CD4-positive, alpha-beta T cell treated with Interferon gamma for 1 hour (primary cell): ENCODE results near the gene ACTL7A.
A peak's percentile ranks its signal among the peaks of the same experiment; 100 is the strongest.
"Not testable (repeated sequence)": the region's sequence is repeated elsewhere in the genome, so short reads cannot be mapped to it uniquely, and the experiment has no call there.

Experiments
- DNase-seq: peaks from one replicate; pipeline ENCODE4 v3.0.0-alpha.2; 2020

ACTL7A gene, protein sequence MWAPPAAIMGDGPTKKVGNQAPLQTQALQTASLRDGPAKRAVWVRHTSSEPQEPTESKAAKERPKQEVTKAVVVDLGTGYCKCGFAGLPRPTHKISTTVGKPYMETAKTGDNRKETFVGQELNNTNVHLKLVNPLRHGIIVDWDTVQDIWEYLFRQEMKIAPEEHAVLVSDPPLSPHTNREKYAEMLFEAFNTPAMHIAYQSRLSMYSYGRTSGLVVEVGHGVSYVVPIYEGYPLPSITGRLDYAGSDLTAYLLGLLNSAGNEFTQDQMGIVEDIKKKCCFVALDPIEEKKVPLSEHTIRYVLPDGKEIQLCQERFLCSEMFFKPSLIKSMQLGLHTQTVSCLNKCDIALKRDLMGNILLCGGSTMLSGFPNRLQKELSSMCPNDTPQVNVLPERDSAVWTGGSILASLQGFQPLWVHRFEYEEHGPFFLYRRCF

DNA sequence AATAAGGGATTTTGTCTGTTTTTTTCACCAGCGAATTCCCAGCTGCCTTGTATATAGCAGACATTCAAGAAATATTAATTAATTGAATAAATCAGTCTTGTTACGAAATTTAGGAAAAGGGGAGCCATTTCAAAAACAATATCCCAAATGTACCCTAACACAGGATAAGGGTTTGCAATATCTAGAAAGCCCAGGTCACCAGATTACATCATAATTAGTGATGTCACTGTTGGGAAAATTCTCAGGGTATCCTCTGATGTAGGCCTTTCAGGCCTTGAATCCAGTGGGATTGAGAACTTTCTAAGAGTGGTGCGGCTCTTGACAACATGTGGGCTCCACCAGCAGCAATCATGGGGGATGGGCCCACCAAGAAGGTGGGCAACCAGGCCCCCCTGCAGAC lies at the start of gene ACTL7A:
Gene ACTL7A, plus strand, starts transcription at position 270 of the 400 bp plus-strand sequence. Its CDS starts 57 bp downstream, at position 327.
- DNase-seq, result no peak

DNA sequence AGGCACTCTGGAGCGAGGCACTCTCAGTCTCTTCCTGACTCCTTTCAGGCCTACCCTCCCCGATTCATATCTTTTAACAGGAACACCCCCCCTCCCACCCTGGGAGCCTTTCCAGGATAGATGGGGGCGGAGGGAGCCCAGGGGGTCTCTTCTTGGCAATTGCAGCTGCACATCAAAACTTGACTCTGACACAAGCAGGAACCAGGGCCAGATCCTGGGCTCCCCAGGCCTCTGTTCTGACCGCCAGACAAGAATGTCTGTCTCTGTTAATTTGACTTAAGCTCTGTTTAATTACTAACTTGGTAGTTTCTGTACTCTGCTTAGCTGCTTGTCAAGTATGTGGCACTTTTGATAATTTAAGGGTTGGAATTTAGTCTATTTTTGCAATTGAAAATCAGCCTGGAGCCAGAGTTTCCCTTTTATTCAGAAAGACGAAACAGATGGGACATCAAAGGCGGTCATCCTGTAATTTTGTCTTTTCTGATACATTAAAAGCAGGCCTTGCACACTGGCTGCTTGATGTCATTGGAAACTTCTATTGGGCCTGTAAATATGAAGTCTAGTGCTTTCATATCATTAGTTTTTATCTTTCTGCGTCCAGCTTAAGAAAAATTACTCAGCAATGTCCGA lies 49.6 kb upstream of the ACTL7A start:
- DNase-seq, result no peak

DNA sequence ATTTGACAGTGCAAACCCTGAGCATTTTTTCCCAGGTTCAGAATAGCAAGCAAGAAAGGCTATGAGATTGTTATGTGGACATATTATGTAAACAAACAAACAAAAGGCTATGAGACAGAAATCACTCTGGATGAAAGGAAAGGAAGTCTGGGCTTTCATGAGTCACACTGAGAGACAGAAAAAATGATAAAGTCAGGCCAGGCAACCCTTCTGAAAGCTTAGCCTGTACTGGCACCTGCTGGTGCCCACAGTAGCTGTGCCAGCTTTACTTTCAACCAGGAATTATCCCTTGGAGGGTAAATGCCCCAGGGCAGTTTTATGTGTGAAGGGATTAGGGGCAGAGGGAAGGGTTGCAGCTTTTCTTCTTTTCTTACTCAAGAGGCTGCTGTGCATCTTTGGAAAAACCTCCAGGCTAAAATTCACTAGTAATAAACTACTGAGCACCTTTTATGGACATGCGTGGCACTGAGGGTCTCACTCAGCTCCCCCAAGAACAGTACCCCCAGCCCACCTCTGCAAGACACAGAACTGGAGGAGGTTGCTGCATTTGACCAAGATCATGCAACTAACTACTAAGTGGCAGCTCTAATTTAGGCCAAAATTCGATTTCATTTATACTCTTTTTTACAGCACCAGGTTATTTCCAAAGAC lies 48.0 kb upstream of the ACTL7A start:
- no peak for DNase-seq

DNA sequence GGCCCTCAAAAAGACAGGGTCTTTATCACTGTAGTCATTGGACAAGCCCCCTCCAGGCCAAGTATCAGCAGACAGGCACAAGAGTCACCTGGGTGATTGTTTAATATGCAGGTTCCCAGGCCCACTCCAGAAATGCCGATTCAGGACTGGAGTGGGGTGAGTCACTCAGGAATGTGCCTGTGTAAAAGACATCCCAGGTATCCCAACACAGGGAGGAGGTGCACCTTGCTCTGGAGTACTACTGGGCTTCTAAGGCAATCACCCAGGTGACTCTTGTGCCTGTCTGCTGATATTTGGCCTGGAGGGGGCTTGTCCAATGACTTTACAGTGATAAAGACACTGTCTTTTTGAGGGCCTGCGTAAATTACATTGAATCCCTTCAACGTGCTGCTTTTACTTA lies 46.9 kb upstream of the ACTL7A start:
- DNase-seq, result no peak

DNA sequence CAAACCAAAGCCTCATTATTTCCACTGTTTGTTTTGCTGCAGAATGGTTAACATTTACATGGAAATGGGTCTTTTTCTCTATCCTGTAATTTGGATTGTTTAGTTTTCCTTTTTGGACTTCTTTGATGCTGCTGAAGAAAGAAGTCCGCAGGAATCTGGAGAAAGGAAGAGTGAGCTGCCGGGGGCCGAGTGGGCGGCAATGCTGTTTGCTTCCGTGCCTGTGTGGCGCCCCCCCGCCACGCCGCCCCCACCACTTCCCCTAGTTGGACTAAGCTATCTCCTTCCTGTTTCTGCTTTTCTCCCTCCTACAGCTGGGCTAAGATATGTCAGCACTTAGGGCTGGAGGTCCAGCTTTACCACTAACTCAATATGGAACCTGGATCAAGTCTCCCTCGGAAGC lies 46.0 kb upstream of the ACTL7A start:
- no peak for DNase-seq

DNA sequence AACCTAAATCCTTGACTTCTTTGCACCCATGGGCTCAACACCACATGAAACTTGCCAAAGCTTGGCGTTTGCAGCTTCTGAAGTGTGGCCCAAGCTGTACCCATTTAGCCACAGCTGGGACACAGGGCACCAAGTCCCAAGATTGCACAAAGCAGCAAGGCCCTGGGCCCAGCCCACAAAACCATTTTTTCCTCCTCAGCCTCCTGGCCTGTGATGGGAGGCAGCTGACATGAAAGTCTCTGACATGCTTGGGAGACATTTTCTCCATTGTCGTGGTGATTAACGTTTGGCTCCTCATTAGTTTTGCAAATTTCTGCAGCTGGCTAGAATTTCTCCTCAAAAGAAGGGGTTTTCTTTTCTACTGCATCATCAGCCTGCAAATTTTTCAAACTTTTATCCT lies 38.2 kb upstream of the ACTL7A start:
- DNase-seq, result no peak

DNA sequence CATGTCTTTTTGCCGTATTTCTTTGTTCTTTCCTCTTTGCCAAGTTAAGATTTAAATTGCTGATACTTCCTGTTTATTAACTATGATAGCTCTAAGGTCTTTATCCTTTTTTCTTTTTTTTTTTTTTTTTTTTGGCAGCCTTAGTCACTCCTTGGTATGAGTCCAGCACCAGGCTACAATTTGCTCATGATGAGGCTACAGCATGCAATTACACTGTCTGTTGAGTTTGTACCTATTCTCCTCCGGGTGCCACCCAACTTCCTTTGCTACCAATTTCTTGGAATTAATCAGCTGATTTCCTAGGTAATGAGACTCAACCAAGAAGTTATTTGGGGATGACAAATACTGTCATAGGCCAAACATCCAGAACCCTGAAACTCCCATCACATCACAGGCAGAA lies 31.8 kb upstream of the ACTL7A start:
- DNase-seq, result no peak

DNA sequence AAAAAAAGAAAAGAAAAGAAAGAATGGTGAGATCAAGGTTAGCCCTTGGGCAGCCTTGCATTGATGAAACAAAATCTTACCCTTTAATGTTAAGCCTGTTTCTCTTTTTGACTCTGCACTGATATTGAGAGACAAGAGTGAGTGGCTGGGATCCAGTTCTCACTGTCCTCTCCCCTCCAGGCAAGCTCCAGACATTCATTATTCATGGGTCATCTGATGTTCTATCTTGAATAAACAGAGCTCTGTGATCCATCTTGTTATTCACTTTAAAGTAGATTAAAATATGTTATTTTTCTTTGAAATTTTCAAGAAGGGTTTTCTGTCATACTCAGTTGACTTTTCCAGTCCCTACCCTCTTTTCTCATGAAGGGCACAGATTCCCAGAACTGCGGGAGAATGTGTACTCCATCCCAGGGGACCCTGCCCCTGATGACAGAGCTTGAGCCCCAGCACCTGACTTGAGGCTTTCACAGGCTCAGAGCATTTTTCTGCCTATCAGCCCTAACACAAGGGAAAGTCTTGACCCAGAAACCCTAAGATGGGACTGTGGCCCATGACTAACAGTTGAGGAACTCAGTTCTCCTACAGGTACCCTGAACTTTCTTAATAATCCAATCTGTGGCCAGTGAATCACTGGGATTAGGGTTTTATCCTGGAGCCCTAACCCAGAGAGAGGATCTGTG lies 30.4 kb upstream of the ACTL7A start:
- no peak for DNase-seq

DNA sequence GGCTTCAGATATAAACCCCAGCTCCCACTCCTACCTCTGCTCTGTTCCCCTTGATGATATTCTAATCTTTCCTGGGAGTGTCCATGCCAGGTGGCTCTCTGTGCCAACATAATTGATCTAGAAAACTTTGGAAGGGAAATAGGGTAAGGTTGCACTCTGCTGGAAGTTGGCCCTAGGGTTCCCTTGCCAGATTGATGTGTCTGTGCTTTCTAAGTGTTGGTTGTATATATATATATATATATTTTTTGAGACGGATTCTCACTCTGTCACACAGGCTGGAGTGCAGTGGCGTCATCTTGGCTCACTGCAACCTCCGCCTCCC lies 29.9 kb upstream of the ACTL7A start:
- no peak for DNase-seq

DNA sequence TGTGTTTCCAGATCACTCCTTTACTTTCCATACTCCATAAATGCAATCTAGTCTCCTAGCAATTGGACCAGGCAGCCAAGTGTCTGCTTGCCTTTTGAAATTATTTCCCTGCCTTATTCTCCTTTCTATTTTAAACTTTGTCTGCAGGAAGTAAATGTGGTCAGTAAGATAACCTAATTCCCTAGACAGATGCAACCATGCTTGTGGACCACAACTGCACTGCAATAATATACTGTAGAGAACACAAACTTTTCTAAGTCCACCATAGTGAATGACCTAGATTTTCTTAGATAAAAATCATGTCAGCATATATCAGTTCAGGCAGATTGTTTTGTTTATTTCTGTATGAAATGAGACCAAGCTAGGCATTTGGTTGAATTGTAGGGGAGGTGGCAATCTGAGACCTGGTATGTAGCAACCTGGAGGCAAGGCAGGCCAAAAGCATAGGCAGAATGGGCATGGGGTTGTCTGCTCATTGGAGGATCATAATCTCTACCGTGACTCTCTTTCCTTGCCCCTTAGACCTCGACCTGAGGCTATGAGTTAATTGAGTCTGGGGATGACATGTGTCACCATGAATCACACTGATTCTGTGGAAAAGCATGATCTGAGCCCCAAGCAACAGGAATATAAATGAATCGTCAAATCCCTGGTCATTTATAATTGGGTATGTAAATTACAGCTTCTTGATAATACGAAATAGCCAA lies 27.0 kb upstream of the ACTL7A start:
- DNase-seq, result no peak

DNA sequence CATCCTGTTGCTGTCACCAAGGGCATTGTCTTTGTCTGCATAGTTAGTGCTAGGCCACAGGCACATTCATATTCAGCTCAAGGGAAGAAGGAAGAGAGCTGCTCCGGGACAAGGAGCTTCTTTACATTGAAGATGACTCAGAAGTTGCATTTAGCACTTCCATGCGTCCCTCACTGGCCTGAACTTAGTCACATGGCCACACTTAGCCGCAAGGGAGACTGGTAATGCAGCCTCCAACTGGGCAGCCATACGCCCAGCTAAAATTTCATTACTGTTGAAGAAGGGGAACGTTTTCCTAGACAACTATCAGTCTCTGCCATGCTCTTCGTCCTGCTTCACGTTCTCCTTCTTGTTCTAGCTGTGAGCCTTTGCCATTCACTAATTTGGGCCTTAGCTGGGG lies 26.2 kb upstream of the ACTL7A start:
- peak; percentile 6 for DNase-seq

DNA sequence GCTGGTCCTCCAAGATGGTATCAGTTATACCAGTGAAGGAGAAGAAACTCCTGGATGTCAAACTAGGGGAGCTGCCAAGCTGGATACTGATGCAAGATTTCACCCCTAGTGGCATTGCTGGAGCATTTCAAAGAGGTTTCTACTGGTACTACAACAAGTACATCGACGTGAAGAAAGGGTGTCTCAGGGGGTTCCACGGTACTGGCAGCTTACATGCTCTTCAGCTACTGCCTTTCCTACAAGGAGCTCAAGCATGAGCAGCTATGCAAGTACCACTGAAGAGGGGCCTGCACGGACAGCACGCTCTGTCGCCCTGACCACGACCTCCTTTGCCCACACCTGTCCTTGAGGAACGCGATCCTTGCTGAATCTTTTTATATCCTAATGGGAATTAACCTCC lies 25.7 kb upstream of the ACTL7A start:
- DNase-seq, result no peak

DNA sequence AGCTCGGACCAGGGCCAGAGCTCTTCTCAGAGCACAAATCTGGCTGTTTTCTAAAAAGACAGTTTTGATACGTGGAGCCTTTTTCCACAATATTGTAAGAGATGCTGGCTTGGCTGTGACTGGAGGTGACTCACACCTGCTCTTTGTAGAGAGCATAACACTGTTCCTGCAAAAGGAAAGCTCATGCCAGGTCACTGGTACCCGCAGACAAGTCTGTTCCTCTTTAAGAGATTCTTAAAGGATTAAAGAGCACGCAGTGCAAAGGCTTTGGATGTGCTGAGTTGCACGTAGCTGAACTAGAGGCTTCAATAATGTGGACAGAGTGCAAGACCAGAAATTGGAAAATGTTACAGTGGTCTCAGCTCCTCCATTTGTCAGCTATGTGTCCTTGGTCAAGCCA lies 25.3 kb upstream of the ACTL7A start:
- no peak for DNase-seq

DNA sequence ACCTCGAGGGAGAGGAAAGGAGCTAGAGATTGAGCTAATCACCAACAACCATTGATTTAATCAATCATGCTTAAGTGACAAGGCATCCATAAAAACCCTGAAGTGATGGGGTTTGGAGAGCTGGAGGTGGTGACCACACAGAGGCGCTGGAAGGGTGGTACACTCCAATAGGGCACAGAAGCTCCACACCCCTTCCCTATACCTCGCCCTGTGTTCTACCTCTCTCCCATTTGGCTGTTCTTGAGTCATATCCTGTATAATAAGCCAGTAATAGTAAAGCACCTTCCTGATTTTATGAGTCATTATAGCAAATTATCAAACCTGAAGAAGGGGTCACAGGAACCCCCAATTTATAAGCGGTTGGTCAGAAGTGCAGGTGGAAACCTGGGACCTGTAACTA lies 24.5 kb upstream of the ACTL7A start:
- DNase-seq, result no peak

DNA sequence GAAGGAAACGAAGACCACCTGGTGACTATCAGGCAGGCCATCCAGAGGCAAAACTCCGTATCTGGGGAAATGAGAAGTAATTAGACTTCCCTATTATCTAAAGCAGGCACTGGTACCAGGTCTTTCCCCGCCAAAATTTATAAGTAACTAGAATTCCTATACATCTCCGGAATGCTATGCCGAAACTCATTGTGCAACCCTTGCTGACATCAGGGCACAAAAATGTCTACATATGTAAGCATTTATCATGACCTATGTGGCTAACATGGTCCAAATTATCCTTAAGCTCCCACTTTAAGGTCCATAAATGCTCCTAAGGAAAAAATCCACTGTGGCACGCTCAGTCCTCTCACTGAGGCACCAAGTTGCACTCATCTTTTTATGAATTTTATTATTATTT lies 24.0 kb upstream of the ACTL7A start:
- no peak for DNase-seq

DNA sequence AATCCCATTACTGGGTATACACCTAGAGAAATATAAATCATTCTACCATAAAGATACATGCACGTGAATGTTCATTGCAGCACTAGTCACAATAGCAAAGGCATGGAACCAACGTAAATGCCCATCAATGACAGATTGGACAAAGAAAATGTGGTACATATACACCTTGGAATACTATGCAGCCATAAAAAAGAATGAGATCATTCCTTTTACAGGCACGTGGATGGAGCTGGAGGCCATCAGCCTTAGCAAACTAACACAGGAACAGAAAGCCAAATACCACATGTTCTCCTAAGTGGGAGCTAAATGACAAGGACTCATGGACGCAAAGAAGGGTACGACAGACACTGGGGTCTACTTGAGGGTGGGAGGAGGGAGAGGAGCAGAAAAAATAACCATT lies 22.5 kb upstream of the ACTL7A start:
- not testable (repeated sequence) for DNase-seq

DNA sequence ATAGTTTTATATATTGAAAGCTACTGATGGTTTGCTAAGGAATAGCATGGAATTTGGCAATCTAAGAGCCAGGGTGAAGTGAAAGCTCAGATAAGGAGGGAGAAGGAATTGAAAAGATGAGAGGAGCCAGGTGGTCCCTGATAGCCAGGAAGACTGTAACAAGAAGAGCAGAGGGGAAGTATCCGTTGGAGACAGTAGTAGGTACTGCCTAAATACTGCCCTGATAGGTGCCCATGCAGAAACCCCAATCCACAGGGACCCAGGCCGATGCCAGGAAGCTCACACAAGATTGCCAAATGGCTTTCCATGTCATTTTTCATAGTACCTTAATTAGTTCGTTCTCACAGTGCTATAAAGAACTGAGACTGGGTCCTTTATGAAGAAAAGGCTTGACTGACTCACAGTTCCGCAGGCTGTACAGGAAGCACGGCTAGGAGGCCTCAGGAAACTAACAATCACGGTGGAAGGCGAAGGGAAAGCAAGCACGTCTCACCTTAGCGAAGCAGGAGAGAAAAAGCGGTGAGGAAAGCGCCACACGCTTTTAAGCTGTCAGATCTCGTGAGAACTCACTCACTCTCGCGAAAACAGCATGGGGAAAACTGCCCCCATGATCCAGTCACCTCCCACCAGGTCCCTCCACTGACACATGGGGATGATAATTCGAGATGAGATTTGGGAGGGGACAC lies 19.3 kb upstream of the ACTL7A start:
- no peak for DNase-seq

DNA sequence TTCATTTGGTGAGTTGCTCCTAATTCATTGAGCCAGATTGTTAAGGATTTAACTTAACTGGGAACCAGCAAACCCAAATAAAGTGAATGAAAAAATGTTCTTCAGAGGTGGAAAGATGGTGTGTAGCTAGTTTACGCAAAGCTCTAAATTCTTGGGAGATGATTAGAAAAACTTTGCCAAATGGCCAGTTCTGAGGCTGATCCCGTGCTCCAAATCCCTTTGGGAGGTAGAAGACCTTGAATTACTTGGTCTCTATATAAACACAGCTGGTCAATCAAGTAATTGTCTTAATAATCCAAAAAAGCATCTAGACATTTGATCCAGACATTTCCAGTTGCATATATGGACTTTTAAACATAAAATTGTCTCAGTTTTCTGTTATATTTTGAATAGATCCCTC lies 17.7 kb upstream of the ACTL7A start:
- DNase-seq, result no peak

DNA sequence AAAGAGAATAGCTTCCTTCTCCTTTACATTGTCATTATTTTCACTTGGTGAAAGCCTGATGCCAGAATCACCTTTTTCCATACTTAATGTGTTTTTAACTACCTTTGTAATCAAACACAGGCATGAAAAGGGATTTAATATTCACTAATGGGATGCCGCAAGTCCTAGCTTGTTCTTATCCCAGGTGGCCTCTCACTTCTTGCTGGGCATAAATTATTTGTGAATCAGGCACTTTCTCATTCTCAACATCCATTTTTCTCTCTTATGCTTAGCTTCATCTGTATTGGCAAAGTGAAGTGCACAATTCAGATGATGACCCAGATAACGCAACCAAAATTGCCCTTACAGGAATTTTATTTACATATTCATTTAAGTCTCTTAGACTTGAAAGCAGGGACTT lies 17.2 kb upstream of the ACTL7A start:
- DNase-seq, result no peak

DNA sequence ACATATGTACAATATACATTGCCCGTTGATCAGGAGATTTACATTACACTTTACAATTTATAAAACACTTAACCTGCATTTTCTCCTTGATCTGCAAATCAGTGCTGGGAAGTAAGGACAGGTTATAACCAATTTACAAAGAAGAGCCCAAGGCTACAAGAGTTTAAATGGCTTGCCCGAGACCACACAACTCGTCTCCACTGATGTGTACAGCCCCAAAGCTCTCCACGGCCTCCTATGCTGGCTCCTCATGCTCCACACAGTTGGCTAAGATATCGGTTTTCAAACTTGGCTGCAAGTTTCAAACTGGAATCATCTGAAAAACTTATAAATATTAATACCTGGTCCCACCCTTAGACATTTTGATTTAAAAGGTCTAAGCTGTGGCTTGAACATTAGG lies 16.6 kb upstream of the ACTL7A start:
- DNase-seq, result no peak

DNA sequence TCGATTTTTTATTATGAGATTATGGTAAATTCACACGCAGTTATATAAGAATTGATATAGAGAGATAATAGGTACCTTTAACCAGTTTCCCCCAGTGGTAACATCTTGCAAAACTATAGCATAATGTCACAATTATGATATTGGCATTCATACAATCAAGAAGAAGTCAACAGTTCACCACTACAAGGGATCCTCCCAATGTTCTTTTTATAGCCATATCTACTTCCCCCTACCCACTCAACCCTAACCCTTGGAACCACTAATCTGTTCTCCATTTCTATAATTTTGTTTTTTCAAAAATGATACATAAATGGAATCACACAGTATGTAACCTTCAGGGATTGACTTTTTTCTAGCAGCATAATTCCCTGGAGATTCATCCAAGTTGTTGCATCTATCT lies 16.1 kb upstream of the ACTL7A start:
- no peak for DNase-seq

DNA sequence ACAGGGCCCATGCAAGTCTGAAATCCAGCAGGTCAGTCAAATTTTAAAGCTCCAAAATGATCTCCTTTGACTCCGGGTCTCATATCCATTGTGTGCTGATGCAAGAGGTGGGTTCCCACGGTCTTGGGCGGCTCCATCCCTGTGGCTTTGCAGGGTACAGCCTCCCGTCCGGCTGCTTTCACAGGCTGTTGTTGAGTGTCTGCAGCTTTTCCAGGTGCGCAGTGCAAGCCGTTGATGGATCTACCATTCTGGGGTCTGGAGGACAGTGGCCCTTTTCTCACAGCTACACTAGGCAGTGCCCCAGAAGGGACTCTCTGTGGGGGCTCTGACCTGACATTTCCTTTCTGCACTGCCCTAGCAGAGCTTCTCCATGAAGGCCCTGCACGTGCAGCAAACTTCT lies 13.8 kb upstream of the ACTL7A start:
- not testable (repeated sequence) for DNase-seq
